Lower leg skin (tissue), 4 donors: ENCODE data around the gene IDH3G. TPM values are rescaled to one million over a fixed set of nuclear protein-coding genes. Genes with fewer than 3 reads are reported as not detected.

Experiments
- DNase-seq, 2 donors: peaks; one replicate each; pipeline ENCODE4 v3.0.0-alpha.2; 2019; ENCODE audit warnings: low spot score in 2 of 2
- H3K4me3 ChIP-seq: fragments of 200-600 bp; sonication (generic); 2 replicates; pipeline ENCODE4 v1.5.1; 2017; ENCODE audit warnings: mild to moderate bottlenecking, low read depth; ENCODE audit not compliant: poor library complexity, severe bottlenecking
- POLR2A ChIP-seq, 2 donors: fragments of 450-650 bp; IDR thresholded peaks; one replicate each; pipeline ENCODE4 v1.6.1; 2016 to 2017; ENCODE audit warnings: antibody characterized with exemption in 2 of 2, mild to moderate bottlenecking in 1 of 2, moderate library complexity in 1 of 2
- WGBS, 2 donors: methylation state at CpG; one replicate each; pipeline ENCODE4 v1.1.5; 2018; 5-methylcytosine and 5-hydroxymethylcytosine counted together
- intact Hi-C: fragments of 100-400 bp; cut with DNase I; formaldehyde crosslinking; loops from one replicate; pipeline ENCODE4 v1.15.0; 2023; ENCODE audit warnings: low total_unique reads
- total RNA-seq, 4 donors: library from RNA; depleted of rRNA; stranded (reverse); fragments of >200 nt; gene quantifications; one replicate each; pipeline ENCODE4 v1.1.0, GENCODE V29; 2016
- TF ChIP-seq, protein P1 (sequence below), 3 donors: fragments of 450-650 bp; IDR thresholded peaks; one replicate each; pipeline ENCODE4 v1.5.1; 2016; ENCODE audit warnings: antibody characterized with exemption in 3 of 3, mild to moderate bottlenecking in 3 of 3, moderate library complexity in 2 of 3

The IDH3G gene
- total RNA-seq, 4 donors from 2014 or later, result 66.2 to 94.8 (median 76.1) TPM

- no peak overlapping the region for H3K4me3 ChIP-seq
- TF ChIP-seq, protein P1, sequence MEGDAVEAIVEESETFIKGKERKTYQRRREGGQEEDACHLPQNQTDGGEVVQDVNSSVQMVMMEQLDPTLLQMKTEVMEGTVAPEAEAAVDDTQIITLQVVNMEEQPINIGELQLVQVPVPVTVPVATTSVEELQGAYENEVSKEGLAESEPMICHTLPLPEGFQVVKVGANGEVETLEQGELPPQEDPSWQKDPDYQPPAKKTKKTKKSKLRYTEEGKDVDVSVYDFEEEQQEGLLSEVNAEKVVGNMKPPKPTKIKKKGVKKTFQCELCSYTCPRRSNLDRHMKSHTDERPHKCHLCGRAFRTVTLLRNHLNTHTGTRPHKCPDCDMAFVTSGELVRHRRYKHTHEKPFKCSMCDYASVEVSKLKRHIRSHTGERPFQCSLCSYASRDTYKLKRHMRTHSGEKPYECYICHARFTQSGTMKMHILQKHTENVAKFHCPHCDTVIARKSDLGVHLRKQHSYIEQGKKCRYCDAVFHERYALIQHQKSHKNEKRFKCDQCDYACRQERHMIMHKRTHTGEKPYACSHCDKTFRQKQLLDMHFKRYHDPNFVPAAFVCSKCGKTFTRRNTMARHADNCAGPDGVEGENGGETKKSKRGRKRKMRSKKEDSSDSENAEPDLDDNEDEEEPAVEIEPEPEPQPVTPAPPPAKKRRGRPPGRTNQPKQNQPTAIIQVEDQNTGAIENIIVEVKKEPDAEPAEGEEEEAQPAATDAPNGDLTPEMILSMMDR (IDR thresholded peaks at IDR 0.05), result no peak
- TF ChIP-seq POLR2A (IDR thresholded peaks at IDR 0.05), result no peak
- 78 to 85% methylated on average over 3 of the region's 3 CpGs for WGBS, 2 donors
- no peak for DNase-seq
- intact Hi-C loops, result no loop called here
These were observed 32.8 kb upstream of the IDH3G start for GRCh38 chrX:153827016-153827415.

DNA sequence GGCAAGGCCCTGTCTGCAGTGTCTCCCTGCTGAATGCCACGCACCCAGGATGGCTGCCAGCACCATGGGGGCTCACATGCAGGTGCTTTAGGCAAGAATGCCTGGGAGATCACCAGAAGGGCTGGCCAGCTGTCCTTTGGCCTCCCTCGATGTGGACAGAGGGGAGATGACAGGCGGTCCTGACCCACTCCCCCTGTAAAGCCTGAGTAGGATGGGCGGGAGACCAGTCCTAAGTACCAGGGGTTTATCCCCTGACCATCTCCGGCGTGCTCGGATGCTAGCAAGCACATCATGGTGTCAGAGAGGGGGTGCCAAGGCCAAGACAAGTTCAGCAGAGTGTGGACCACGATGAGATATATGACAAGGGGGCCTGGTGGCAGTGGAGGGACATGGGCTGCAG, 30.9 kb upstream of the IDH3G start:
- H3K4me3 ChIP-seq, result no peak overlapping the region
- no peak for DNase-seq
- intact Hi-C loops, result no loop called here
- WGBS, 2 donors, result 86 to 100% methylated on average over 1 to 8 of the region's 8 CpGs
- TF ChIP-seq POLR2A (IDR thresholded peaks at IDR 0.05), result no peak
- TF ChIP-seq, protein P1 (IDR thresholded peaks at IDR 0.05), result no peak

DNA sequence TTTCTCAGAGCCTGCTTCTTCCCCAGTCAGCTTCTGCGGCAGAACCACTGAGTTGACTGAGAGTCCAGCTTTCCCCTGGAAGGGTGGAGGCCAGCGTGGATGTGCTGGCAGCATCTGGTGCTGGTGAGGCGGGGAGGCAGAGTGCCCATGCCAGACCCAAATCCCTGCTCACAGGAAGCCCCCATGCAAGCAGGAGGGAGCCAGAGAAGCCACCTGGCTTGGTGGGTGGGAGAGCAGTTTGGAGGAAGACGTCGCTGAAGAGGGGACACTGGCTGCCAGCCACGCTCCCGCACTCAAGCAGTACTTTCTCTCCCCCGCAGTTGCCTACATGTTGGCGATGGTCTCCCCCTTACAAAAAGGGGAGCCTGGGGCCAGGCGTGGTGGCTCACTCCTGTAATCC, 30.2 kb upstream of the IDH3G start:
- no peak overlapping the region for H3K4me3 ChIP-seq
- TF ChIP-seq, protein P1 (IDR thresholded peaks at IDR 0.05), result no peak
- TF ChIP-seq POLR2A (IDR thresholded peaks at IDR 0.05), result no peak
- DNase-seq, result no peak
- intact Hi-C loops, result no loop called here
- WGBS, 2 donors, result 87 to 90% methylated on average over 4 to 10 of the region's 10 CpGs

- H3K4me3 ChIP-seq, result no peak overlapping the region
- no peak for DNase-seq
- WGBS, 2 donors, result 89 to 91% methylated on average over 8 to 9 of the region's 9 CpGs
- intact Hi-C loops, result no loop called here
- TF ChIP-seq, protein P1 (IDR thresholded peaks at IDR 0.05), result no peak
- TF ChIP-seq POLR2A (IDR thresholded peaks at IDR 0.05), result no peak
These were observed 26.9 kb upstream of the IDH3G start for GRCh38 chrX:153821066-153821465.

DNA sequence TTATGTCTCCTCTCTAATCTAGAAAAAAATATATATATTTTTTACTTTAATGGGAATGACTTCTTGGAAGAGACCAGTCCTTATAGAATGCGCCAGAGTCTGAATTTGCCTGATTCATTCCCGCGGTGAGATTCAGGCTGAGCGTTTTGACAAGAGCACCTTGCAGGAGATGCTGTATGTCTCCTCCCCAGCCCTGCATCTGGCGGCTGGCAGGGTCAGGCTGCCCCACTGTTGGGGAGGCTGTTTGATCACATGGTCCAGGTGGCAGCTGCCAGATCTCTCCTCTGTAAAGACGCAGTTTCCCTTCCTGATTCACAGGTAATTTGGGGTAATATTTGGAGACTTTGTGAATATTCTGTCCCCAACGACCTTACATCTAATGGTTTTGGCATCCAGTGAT, 26.4 kb upstream of the IDH3G start:
- intact Hi-C loops, result no loop called here
- TF ChIP-seq, protein P1 (IDR thresholded peaks at IDR 0.05), result no peak
- TF ChIP-seq POLR2A (IDR thresholded peaks at IDR 0.05), result no peak
- 80 to 89% methylated on average over 6 to 7 of the region's 7 CpGs for whole genome bisulfite sequencing, 2 donors
- DNase-seq, result no peak
- no peak overlapping the region for H3K4me3 ChIP-seq

GRCh38 chrX:153819384-153820040, 25.3 kb upstream of the IDH3G start:
- H3K4me3 ChIP-seq, result no peak overlapping the region
- TF ChIP-seq, protein P1 (IDR thresholded peaks at IDR 0.05), result no peak
- no peak for TF ChIP-seq POLR2A (IDR thresholded peaks at IDR 0.05)
- no peak for DNase-seq
- intact Hi-C loops, result no loop called here
- WGBS, 2 donors, result 30 to 51% methylated on average over 18 to 19 of the region's 23 CpGs
